GM18507 (cell line): ENCODE results near the gene TMEM165.
"Not testable (repeated sequence)": the region's sequence is repeated elsewhere in the genome, so short reads cannot be mapped to it uniquely, and the experiment has no call there.

Experiments
- DNase-seq: peaks from one replicate; pipeline ENCODE4 v3.0.0; 2011; ENCODE audit warnings: low read depth; ENCODE audit not compliant: insufficient read length; ENCODE audit errors: extremely low spot score
- FAIRE-seq: peaks from 2 replicates; lab custom pipeline; 2011; peaks lifted over from hg19 to GRCh38; lab: Jason Lieb, UNC

The TMEM165 gene

GRCh38 chr4:55395529-55396307 lies at the start of gene TMEM165:
Gene TMEM165, plus strand, starts transcription at chr4:55395957. Its CDS starts 233 bp downstream, at chr4:55396190.
- FAIRE-seq (peak; percentile 89), DNase-seq (peak; percentile 86)

GRCh38 chr4:55345980-55346850 lies 49.5 kb upstream of the TMEM165 start, which contains the start of gene SRD5A3:
Gene SRD5A3, plus strand, starts transcription at chr4:55346242. Its CDS starts 95 bp downstream, at chr4:55346337.
- DNase-seq, result peak; percentile 82
- peak; percentile 63 for FAIRE-seq

- DNase-seq (no peak), FAIRE-seq (no peak)
Measured at GRCh38 chr4:55346851-55347255, 48.9 kb upstream of the TMEM165 start.

- FAIRE-seq (no peak), DNase-seq (no peak)
Measured at GRCh38 chr4:55347610-55348228, 48.0 kb upstream of the TMEM165 start.

- no peak for FAIRE-seq
Measured at GRCh38 chr4:55348466-55348865, 47.3 kb upstream of the TMEM165 start.

GRCh38 chr4:55350870-55351269 lies 44.9 kb upstream of the TMEM165 start:
- not testable (repeated sequence) for DNase-seq, FAIRE-seq

More at GRCh38 chr4:55348466-55348865, 47.3 kb upstream of the TMEM165 start:
- DNase-seq, result no peak

- FAIRE-seq (no peak), DNase-seq (no peak)
Measured at GRCh38 chr4:55351824-55352223, 43.9 kb upstream of the TMEM165 start.

GRCh38 chr4:55352726-55353125 lies 43.0 kb upstream of the TMEM165 start:
- no peak for FAIRE-seq
- DNase-seq, result no peak

GRCh38 chr4:55353228-55353747 lies 42.5 kb upstream of the TMEM165 start:
- not testable (repeated sequence) for DNase-seq, FAIRE-seq

- no peak for DNase-seq
- FAIRE-seq, result no peak
Measured at GRCh38 chr4:55354648-55355047, 41.1 kb upstream of the TMEM165 start.

- no peak for DNase-seq
Measured at GRCh38 chr4:55355555-55355954, 40.2 kb upstream of the TMEM165 start.

GRCh38 chr4:55356991-55357461 lies 38.7 kb upstream of the TMEM165 start:
- FAIRE-seq (no peak), DNase-seq (no peak)

More at GRCh38 chr4:55355555-55355954, 40.2 kb upstream of the TMEM165 start:
- no peak for FAIRE-seq

- FAIRE-seq, result no peak
- no peak for DNase-seq
Measured at GRCh38 chr4:55358246-55358645, 37.5 kb upstream of the TMEM165 start.

- peak; percentile 21 for FAIRE-seq
- peak; percentile 15 for DNase-seq
Measured at GRCh38 chr4:55358668-55359067, 37.1 kb upstream of the TMEM165 start.

GRCh38 chr4:55359397-55359916 lies 36.3 kb upstream of the TMEM165 start:
- DNase-seq, result no peak
- FAIRE-seq, result no peak

GRCh38 chr4:55362938-55363337 lies 32.8 kb upstream of the TMEM165 start:
- not testable (repeated sequence) for DNase-seq, FAIRE-seq

- DNase-seq (no peak), FAIRE-seq (no peak)
Measured at GRCh38 chr4:55363691-55364351, 31.9 kb upstream of the TMEM165 start.

- DNase-seq (no peak), FAIRE-seq (no peak)
Measured at GRCh38 chr4:55364691-55365344, 30.9 kb upstream of the TMEM165 start.
